Liver (tissue), 3 donors: ENCODE measurements around the gene FOXI2.

Experiments
- CTCF ChIP-seq: fragments of 150-350 bp; IDR thresholded peaks from 2 replicates; pipeline ENCODE4 v1.5.1; 2017; ENCODE audit warnings: improper control_type of control experiment, low read depth, low read length; ENCODE audit not compliant: missing input control
- EGR1 ChIP-seq, 2 donors: IDR thresholded peaks; 2 replicates each; pipeline ENCODE4 v1.6.1; 2016 to 2018; ENCODE audit warnings: antibody characterized with exemption in 2 of 2, low read depth in 2 of 2
- REST ChIP-seq: IDR thresholded peaks from 2 replicates; pipeline ENCODE4 v1.6.1; 2016; ENCODE audit warnings: antibody characterized with exemption, mild to moderate bottlenecking
- TAF1 ChIP-seq: conservative IDR thresholded peaks from 2 replicates; pipeline ENCODE4 v1.6.1; 2016; ENCODE audit warnings: antibody characterized with exemption, mild to moderate bottlenecking
- YY1 ChIP-seq: IDR thresholded peaks from 2 replicates; pipeline ENCODE4 v1.6.1; 2016; ENCODE audit warnings: antibody characterized with exemption, mild to moderate bottlenecking
- donor health status: healthy.
- donor health status: healthy.

- no peak for TF ChIP-seq CTCF
- no peak for TF ChIP-seq EGR1 (IDR thresholded peaks at IDR 0.05; ENCODE audit: low read depth in 2 of 2)
- no peak for TF ChIP-seq TAF1
- TF ChIP-seq REST, result no peak
- no peak for TF ChIP-seq YY1
Observed at GRCh38 chr10:127757033-127757432, 20.0 kb downstream of the FOXI2 start.
